ENCODE results near the gene NCEH1. TPM values are rescaled to one million over a fixed set of nuclear protein-coding genes. Genes with fewer than 3 reads are reported as not detected.

NCEH1 gene
- total and polyA plus RNA-seq, 2 of the 4 experiments (the other 2 are of a cell fraction) = 22.3 to 23.3 TPM

DNA sequence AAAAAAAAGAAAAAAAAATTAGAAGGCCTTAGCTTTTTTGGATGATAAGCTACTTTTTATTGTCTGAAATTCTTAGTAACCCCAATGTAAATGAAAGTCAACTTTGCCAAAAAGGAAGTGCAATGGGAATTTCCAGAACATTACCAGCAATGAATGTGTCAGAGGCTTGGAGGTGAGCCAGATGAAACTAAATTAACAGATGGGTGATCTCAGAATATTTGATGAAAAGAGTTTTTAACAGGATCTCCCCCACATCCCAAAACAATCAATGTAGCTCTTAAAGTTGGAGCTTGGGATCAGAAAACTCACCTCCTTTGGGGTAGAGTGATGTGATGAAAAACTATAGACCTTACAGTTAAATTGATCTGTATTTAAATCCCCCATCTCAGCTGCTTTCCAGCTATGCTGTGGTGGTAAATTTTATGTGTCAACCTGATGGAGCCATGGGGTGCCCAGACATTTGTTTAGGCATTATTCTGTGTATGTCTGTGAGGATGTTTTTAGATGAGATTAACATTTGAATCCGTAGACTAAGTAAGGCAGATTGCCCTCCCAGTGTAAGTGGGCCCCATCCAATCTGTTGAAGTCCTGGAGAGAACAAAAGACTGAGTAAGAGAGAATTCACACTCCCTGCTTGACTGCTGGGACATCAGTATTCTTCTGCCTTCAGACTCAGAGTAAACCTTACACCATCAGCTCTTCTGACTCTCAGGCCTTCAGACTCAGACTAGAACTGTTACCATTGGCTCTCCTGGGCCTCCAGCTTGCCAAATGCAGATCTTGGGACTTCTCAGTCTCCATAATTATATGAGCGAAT lies 103.4 kb downstream of the NCEH1 start:
- ATAC-seq (ENCODE audit: low read depth) = peak; percentile 81
- Histone ChIP-seq H3K36me3 (ENCODE audit: control insufficient read depth, insufficient read depth, low read length) (no peaks in the 10 kb centered on the region), H3K4ac (ENCODE audit: low read depth, low read length) (peak overlapping the region; percentile 67; the same call in 1 of the 2 replicates), H3K14ac (replicated peaks; ENCODE audit: low read depth, low read length) (peak overlapping the region; percentile 64), H2AK9ac (replicated peaks; ENCODE audit: low read depth, low read length, poor library complexity) (no peak overlapping the region), H4K8ac (ENCODE audit: low read depth in 2 of 2, low read length in 2 of 2) (peak overlapping the region; percentile 38 to 64), H3K79me1 (ENCODE audit: low read depth in 1 of 2, low read length in 2 of 2) (no peaks in the 10 kb centered on the region), H3K9me3 (ENCODE audit: control insufficient read depth, insufficient read depth, low read length) (no peaks in the 10 kb centered on the region), H3K4me1 (ENCODE audit: control insufficient read depth, insufficient read depth, low read length) (peaks cover 6% of the 10 kb centered on the region; the same call in 1 of the 2 replicates), H4K91ac (ENCODE audit: insufficient read depth, low read depth, low read length) (no peak overlapping the region), H2BK5ac (ENCODE audit: low read depth, low read length, poor library complexity, severe bottlenecking) (peak overlapping the region; percentile 76), H2BK20ac (ENCODE audit: low read depth, low read length) (peak overlapping the region; percentile 79), H2BK15ac (ENCODE audit: low read depth, low read length) (peak overlapping the region; percentile 65; the same call in 1 of the 3 replicates), H3K18ac (ENCODE audit: low read depth, low read length) (peak overlapping the region; percentile 19; the same call in 1 of the 2 replicates), H4K5ac (ENCODE audit: low read depth, low read length) (peak overlapping the region; percentile 27; the same call in 1 of the 2 replicates), H2AK5ac (ENCODE audit: low read depth, low read length) (peak overlapping the region; percentile 20; the same call in 1 of the 2 replicates), H2BK120ac (ENCODE audit: low read depth, low read length) (peak overlapping the region; percentile 69), H4K20me1 (ENCODE audit: insufficient read depth, low read length) (no peaks in the 10 kb centered on the region), H3K56ac (ENCODE audit: extremely low read depth, insufficient read depth, low read length) (no peak overlapping the region), H3K4me2 (ENCODE audit: low read depth, low read length) (no peak overlapping the region), H3K4me3 (ENCODE audit: insufficient read depth, low read depth, low read length) (no peak overlapping the region), H3K27ac (ENCODE audit: insufficient read depth, low read length) (peak overlapping the region; percentile 33; the same call in 1 of the 2 replicates), H3K23ac (ENCODE audit: low read depth, low read length) (peak overlapping the region; percentile 53; the same call in 1 of the 2 replicates), H3K27me3 (ENCODE audit: control insufficient read depth, insufficient read depth, low read length) (no peaks in the 10 kb centered on the region), H3K9me1 (ENCODE audit: insufficient read depth, low read length) (peaks cover 5% of the 10 kb centered on the region; the same call in 1 of the 2 replicates), H2AFZ (replicated peaks; ENCODE audit: low read length, poor library complexity) (peak overlapping the region; percentile 19), H3K9ac (ENCODE audit: low read depth, low read length) (no peak overlapping the region)
- no TSS peak for BruUV-seq (replicated peaks)
- in situ Hi-C loops (cut with MboI; ENCODE audit: low sequenced_read_pairs) (no loop called here), dilution Hi-C loops (cut with HindIII; ENCODE audit: low sequenced_read_pairs, unreplicated experiment) (no loop called here), intact Hi-C loops (cut with micrococcal nuclease) (no loop called here)
- 14% methylated on average over 1 of the region's 2 CpGs; no CpG with 5 or more reads in 1 of the 2 experiments for WGBS, 2 experiments (ENCODE audit: extremely low coverage in 2 of 2, insufficient read length in 1 of 2)
- DNase-seq = peak; percentile 92
- ChIA-PET CTCF (interaction anchor here (1.0 to 1.4 kb wide), 2 partner anchors 12 to 65 kb away, joined by 4 to 5 read pairs; no protein-coding TSS in a partner anchor), POLR2A (ENCODE audit: unreplicated experiment) (no interaction called here)
- TF ChIP-seq BHLHE40 (IDR thresholded peaks at IDR 0.05; ENCODE audit: low read depth, low read length) = no peak
- no peak for TF ChIP-seq CEBPB (IDR thresholded peaks at IDR 0.05; ENCODE audit: low read depth, low read length)
- TF ChIP-seq MAZ (IDR thresholded peaks at IDR 0.05; ENCODE audit: borderline replicate concordance, low read depth, low read length) = no peak
- no peak for TF ChIP-seq POLR2A (IDR thresholded peaks at IDR 0.05; ENCODE audit: low read depth, low read length)
- no peak for TF ChIP-seq MAFK (IDR thresholded peaks at IDR 0.05; ENCODE audit: low read depth, low read length)
- TF ChIP-seq NFE2L2 (IDR thresholded peaks at IDR 0.05; ENCODE audit: low read depth, low read length) = no peak
- TF ChIP-seq RAD21 (IDR thresholded peaks at IDR 0.05; ENCODE audit: low read length) = no peak
- TF ChIP-seq, protein P1, sequence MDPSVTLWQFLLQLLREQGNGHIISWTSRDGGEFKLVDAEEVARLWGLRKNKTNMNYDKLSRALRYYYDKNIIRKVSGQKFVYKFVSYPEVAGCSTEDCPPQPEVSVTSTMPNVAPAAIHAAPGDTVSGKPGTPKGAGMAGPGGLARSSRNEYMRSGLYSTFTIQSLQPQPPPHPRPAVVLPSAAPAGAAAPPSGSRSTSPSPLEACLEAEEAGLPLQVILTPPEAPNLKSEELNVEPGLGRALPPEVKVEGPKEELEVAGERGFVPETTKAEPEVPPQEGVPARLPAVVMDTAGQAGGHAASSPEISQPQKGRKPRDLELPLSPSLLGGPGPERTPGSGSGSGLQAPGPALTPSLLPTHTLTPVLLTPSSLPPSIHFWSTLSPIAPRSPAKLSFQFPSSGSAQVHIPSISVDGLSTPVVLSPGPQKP (IDR thresholded peaks at IDR 0.05; ENCODE audit: borderline replicate concordance, low read depth, low read length) = no peak
- no peak for TF ChIP-seq CHD1 (IDR thresholded peaks at IDR 0.05; ENCODE audit: low read depth, low read length)
- TF ChIP-seq RFX5 (IDR thresholded peaks at IDR 0.05; ENCODE audit: low read depth, low read length) = no peak
- no peak for TF ChIP-seq FOS (IDR thresholded peaks at IDR 0.05; ENCODE audit: low read depth, low read length)
- no peak for TF ChIP-seq MXI1 (IDR thresholded peaks at IDR 0.05; ENCODE audit: borderline replicate concordance, low read depth, low read length)
- no peak for TF ChIP-seq SMC3 (IDR thresholded peaks at IDR 0.05; ENCODE audit: low read depth, low read length)
- TF ChIP-seq, protein P2, sequence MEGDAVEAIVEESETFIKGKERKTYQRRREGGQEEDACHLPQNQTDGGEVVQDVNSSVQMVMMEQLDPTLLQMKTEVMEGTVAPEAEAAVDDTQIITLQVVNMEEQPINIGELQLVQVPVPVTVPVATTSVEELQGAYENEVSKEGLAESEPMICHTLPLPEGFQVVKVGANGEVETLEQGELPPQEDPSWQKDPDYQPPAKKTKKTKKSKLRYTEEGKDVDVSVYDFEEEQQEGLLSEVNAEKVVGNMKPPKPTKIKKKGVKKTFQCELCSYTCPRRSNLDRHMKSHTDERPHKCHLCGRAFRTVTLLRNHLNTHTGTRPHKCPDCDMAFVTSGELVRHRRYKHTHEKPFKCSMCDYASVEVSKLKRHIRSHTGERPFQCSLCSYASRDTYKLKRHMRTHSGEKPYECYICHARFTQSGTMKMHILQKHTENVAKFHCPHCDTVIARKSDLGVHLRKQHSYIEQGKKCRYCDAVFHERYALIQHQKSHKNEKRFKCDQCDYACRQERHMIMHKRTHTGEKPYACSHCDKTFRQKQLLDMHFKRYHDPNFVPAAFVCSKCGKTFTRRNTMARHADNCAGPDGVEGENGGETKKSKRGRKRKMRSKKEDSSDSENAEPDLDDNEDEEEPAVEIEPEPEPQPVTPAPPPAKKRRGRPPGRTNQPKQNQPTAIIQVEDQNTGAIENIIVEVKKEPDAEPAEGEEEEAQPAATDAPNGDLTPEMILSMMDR (conservative IDR thresholded peaks at IDR 0.05; ENCODE audit: low read depth, low read length) = no peak
- no peak for TF ChIP-seq RCOR1 (IDR thresholded peaks at IDR 0.05; ENCODE audit: insufficient replicate concordance, low read length)

Measured in IMR-90 (cell line).